KMS-11 (cell line): ENCODE data around the gene CDH11.

Source experiments
- H2AFZ ChIP-seq: fragments of 200-600 bp; sonication (generic); 2 replicates; pipeline ENCODE4 v1.6.1; 2016; ENCODE audit warnings: antibody characterized with exemption, mixed run types, low read depth
- H3K27ac ChIP-seq: fragments of 200-600 bp; sonication (generic); 2 replicates; pipeline ENCODE4 v1.6.1; 2016; ENCODE audit warnings: mild to moderate bottlenecking, mixed run types
- H3K27me3 ChIP-seq: fragments of 200-600 bp; sonication (generic); 2 replicates; pipeline ENCODE4 v1.6.1; 2017; ENCODE audit warnings: mild to moderate bottlenecking, low read depth, mixed run types, moderate library complexity; ENCODE audit not compliant: insufficient read depth
- H3K36me3 ChIP-seq: fragments of 200-600 bp; sonication (generic); 2 replicates; pipeline ENCODE4 v1.6.1; 2017; ENCODE audit warnings: mild to moderate bottlenecking, mixed run types; ENCODE audit not compliant: insufficient read depth
- H3K4me1 ChIP-seq: fragments of 200-600 bp; sonication (generic); 2 replicates; pipeline ENCODE4 v1.6.1; 2016; ENCODE audit warnings: mild to moderate bottlenecking, low read depth, mixed run types; ENCODE audit not compliant: poor library complexity, severe bottlenecking
- H3K4me2 ChIP-seq: fragments of 200-600 bp; sonication (generic); 2 replicates; pipeline ENCODE4 v1.7.0; 2016; ENCODE audit warnings: mild to moderate bottlenecking, mixed run types
- H3K4me3 ChIP-seq: fragments of 200-600 bp; sonication (generic); IDR thresholded peaks from 2 replicates; pipeline ENCODE4 v1.6.1; 2017; ENCODE audit warnings: low read depth, low read length, mixed read lengths; ENCODE audit not compliant: insufficient read depth
- H3K79me2 ChIP-seq: fragments of 200-600 bp; sonication (generic); 2 replicates; pipeline ENCODE4 v1.6.1; 2016; ENCODE audit warnings: low read depth, mixed run types; ENCODE audit not compliant: insufficient read depth
- H3K9ac ChIP-seq: fragments of 200-600 bp; sonication (generic); 2 replicates; pipeline ENCODE4 v1.6.1; 2016; ENCODE audit warnings: mild to moderate bottlenecking, mixed run types
- H4K20me1 ChIP-seq: fragments of 200-600 bp; sonication (generic); 2 replicates; pipeline ENCODE4 v1.6.1; 2016; ENCODE audit warnings: mild to moderate bottlenecking, mixed run types; ENCODE audit not compliant: insufficient read depth
- TF ChIP-seq, protein P1 (sequence below): fragments of 200-600 bp; sonication (generic); conservative IDR thresholded peaks from 2 replicates; pipeline ENCODE4 v1.6.1; 2017; ENCODE audit warnings: low read depth, mild to moderate bottlenecking, antibody characterized with exemption, low read length, moderate library complexity, mixed read lengths

Gene CDH11

DNA sequence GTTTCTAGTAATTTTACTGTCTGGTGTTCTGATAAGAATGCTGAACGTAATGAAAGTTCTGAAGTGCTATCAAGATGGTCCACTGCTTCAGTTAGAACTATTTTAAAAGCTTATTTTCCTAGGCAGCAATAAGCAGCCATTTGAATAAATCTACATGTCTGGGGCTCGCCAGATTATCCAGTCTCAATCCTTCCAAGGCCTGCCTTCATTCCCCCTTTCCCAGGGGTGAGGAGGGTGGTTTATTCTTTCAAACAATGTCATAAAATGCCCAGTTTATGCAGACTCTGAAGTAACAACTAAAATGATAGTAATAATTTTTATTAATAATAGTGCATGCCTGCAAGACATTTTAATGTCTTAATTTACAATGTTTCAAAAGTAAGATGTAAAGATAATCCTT lies 2.4 kb downstream of the CDH11 start:
- Histone ChIP-seq H3K36me3 (no peaks in the 10 kb centered on the region), H3K4me3 (no peak overlapping the region), H3K79me2 (no peaks in the 10 kb centered on the region), H3K4me1 (no peaks in the 10 kb centered on the region), H3K4me2 (no peak overlapping the region), H3K27ac (no peak overlapping the region), H3K9ac (no peak overlapping the region), H2AFZ (no peak overlapping the region), H3K27me3 (no peaks in the 10 kb centered on the region), H4K20me1 (no peaks in the 10 kb centered on the region)
- TF ChIP-seq, protein P1, sequence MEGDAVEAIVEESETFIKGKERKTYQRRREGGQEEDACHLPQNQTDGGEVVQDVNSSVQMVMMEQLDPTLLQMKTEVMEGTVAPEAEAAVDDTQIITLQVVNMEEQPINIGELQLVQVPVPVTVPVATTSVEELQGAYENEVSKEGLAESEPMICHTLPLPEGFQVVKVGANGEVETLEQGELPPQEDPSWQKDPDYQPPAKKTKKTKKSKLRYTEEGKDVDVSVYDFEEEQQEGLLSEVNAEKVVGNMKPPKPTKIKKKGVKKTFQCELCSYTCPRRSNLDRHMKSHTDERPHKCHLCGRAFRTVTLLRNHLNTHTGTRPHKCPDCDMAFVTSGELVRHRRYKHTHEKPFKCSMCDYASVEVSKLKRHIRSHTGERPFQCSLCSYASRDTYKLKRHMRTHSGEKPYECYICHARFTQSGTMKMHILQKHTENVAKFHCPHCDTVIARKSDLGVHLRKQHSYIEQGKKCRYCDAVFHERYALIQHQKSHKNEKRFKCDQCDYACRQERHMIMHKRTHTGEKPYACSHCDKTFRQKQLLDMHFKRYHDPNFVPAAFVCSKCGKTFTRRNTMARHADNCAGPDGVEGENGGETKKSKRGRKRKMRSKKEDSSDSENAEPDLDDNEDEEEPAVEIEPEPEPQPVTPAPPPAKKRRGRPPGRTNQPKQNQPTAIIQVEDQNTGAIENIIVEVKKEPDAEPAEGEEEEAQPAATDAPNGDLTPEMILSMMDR, result no peak

DNA sequence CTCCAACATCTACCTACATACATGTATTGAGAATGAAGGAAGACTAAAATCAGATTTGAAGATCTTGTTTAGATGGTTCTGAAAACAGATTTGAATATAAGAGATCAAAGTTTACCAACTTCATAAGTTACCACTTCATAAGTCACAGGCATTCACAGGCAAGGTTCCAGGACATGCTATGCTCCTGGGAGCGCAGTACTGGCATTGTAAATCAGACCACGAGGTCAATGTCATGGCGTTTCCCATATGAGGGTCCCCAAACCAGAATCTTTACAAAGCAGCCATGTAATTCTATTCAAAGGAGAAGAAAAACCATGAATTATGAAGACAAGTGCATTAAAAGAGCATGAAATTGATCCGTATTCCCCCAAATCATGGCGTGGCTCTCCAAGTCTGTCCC lies 3.0 kb downstream of the CDH11 start:
- no peaks in the 10 kb centered on the region for H3K27me3 ChIP-seq
- H3K4me1 ChIP-seq, result no peaks in the 10 kb centered on the region
- no peaks in the 10 kb centered on the region for H3K36me3 ChIP-seq
- no peak overlapping the region for H3K4me2 ChIP-seq
- no peak overlapping the region for H2AFZ ChIP-seq
- H3K4me3 ChIP-seq, result no peak overlapping the region
- TF ChIP-seq, protein P1, result no peak
- H3K27ac ChIP-seq, result no peak overlapping the region
- H4K20me1 ChIP-seq, result no peaks in the 10 kb centered on the region
- H3K79me2 ChIP-seq, result no peaks in the 10 kb centered on the region
- H3K9ac ChIP-seq, result no peak overlapping the region

DNA sequence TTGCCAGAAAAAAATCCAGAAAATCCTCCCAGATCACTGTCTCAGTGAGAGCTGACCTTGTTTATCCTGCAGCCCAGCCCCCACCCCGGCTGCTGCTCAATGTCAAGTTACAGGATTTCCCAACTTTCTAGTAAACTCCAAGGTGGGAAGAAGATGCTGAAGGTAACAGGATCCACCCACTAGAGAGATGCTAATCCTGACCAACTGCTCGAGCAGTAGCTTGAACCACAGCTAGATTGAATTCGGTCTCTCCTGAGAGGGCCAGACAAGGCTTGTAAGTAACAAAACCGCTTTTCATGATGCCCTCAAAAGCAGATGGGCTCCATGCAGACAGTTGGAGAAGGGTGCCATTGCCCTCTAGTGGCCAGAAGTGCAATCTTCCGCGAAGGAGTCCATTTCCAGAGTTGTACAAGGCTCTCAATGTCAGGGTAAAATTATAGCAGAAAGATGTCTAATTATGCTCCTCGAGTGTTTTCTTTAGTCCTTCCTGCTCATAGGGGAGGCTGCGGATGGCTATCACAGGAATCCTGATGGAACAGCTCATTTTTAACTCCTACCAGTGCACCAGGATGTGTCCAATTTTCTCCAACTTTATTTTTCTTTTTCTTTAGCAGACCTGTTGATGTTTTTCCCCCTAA lies 3.9 kb downstream of the CDH11 start:
- Histone ChIP-seq H4K20me1 (no peaks in the 10 kb centered on the region), H3K4me1 (no peaks in the 10 kb centered on the region), H2AFZ (peak overlapping the region; percentile 30), H3K36me3 (no peaks in the 10 kb centered on the region), H3K27ac (no peak overlapping the region), H3K9ac (no peak overlapping the region), H3K79me2 (no peaks in the 10 kb centered on the region), H3K4me3 (no peak overlapping the region), H3K4me2 (no peak overlapping the region), H3K27me3 (no peaks in the 10 kb centered on the region)
- TF ChIP-seq, protein P1, result peak; percentile 86

DNA sequence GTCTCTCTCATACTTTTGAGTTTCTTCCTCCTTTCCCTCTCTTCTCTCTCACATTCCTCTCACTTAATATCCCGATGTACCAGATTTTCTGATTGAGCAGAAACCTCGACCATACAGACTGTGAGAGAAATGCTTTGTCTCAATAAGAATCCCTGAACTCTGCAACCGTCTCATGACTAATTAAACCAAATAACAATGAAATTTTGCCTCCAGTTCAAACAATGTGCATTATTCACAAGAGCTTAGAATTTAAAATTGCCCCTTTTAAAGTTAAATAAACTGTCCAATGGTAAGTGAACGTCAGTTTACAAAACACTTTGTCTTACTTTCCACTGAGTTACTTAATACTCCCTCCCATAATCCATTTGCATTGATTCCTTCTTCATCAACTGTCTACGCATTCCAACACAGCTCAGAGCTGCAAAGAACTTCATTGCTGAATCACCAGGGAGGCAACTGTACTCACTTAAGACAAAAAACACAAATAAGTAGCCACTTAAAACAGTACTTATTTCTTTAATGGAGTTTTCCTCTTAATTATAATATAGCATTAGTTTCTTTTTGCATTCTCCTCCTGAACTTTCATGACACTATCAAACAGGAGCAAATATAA lies 4.9 kb downstream of the CDH11 start:
- TF ChIP-seq, protein P1, result no peak
- H3K27me3 ChIP-seq, result no peaks in the 10 kb centered on the region
- no peak overlapping the region for H3K27ac ChIP-seq
- no peak overlapping the region for H3K4me2 ChIP-seq
- no peaks in the 10 kb centered on the region for H3K4me1 ChIP-seq
- H2AFZ ChIP-seq, result no peak overlapping the region
- H4K20me1 ChIP-seq, result no peaks in the 10 kb centered on the region
- H3K79me2 ChIP-seq, result no peaks in the 10 kb centered on the region
- H3K4me3 ChIP-seq, result no peak overlapping the region
- H3K9ac ChIP-seq, result no peak overlapping the region
- H3K36me3 ChIP-seq, result no peaks in the 10 kb centered on the region
